H1 (cell line): ENCODE data around the gene MX1. TPM values are rescaled to one million over a fixed set of nuclear protein-coding genes. Genes with fewer than 3 reads are reported as not detected.

Experiments used
- CTCF ChIA-PET: fragments of 300-600 bp; sonication (Branson Sonifier 250); formaldehyde crosslinking; loops from one replicate; lab custom pipeline; 2021; ENCODE audit not compliant: partially characterized antibody; lab: Charles Lee
- POLR2A ChIA-PET: fragments of 300-600 bp; sonication (Branson Sonifier 250); formaldehyde crosslinking; loops from one replicate; lab custom pipeline; 2021; ENCODE audit warnings: inconsistent platforms; ENCODE audit not compliant: partially characterized antibody; lab: Charles Lee
- DNase-seq, 2 experiments: peaks; one replicate each; pipeline versions ENCODE4 v3.0.0 to v3.0.0-alpha.2; 2010 to 2022; ENCODE audit warnings: low spot score in 2 of 2, low read depth in 1 of 2, mixed read lengths in 1 of 2
- FAIRE-seq: peaks from 2 replicates; lab custom pipeline; 2011; peaks lifted over from hg19 to GRCh38; lab: Jason Lieb, UNC
- H2AFZ ChIP-seq: 2 replicates; pipeline ENCODE4 v1.8.1; 2012; ENCODE audit warnings: low read length, inconsistent platforms
- H2AK5ac ChIP-seq: 2 replicates; pipeline ENCODE4 v1.6.1; 2013; ENCODE audit warnings: low read depth, low read length
- H2BK120ac ChIP-seq: replicated peaks from 2 replicates; pipeline ENCODE3; 2013; ENCODE audit warnings: low read depth, low read length, inconsistent platforms
- H2BK12ac ChIP-seq: 2 replicates; pipeline ENCODE4 v1.6.1; 2013; ENCODE audit warnings: low read depth, low read length
- H2BK15ac ChIP-seq: 2 replicates; pipeline ENCODE4 v1.6.1; 2013; ENCODE audit warnings: low read length
- H2BK20ac ChIP-seq: 2 replicates; pipeline ENCODE4 v1.6.1; 2013; ENCODE audit warnings: low read length
- H2BK5ac ChIP-seq: 2 replicates; pipeline ENCODE4 v1.6.1; 2013; ENCODE audit warnings: low read depth, low read length
- H3K14ac ChIP-seq: 2 replicates; pipeline ENCODE4 v1.6.1; 2013; ENCODE audit warnings: inconsistent platforms; ENCODE audit not compliant: insufficient read length
- H3K18ac ChIP-seq: 2 replicates; pipeline ENCODE4 v1.6.1; 2013; ENCODE audit warnings: low read length; ENCODE audit errors: extremely low read depth
- H3K23ac ChIP-seq: 2 replicates; pipeline ENCODE4 v1.6.1; 2013; ENCODE audit warnings: inconsistent platforms; ENCODE audit not compliant: insufficient read length
- H3K23me2 ChIP-seq: 2 replicates; pipeline ENCODE4 v1.6.1; 2013; ENCODE audit warnings: low read depth, low read length
- H3K27ac ChIP-seq: 2 replicates; pipeline ENCODE4 v1.6.1; 2011; ENCODE audit warnings: low read depth, low read length, inconsistent platforms
- H3K27me3 ChIP-seq, 4 experiments: replicated peaks in 1 of 4; 1 replicate in 1 of 4; 2 replicates in 3 of 4; pipeline versions ENCODE4 v1.6.1 to v1.8.1; 2011 to 2013; ENCODE audit warnings: low read length in 3 of 4, mild to moderate bottlenecking in 3 of 4, inconsistent platforms in 2 of 4, mixed read lengths in 2 of 4, moderate library complexity in 1 of 4; ENCODE audit not compliant: control insufficient read depth in 3 of 4, insufficient read depth in 3 of 4; ENCODE audit errors: extremely low read depth in 1 of 4
- H3K36me3 ChIP-seq, 4 experiments: 2 replicates each; pipeline versions ENCODE4 v1.6.1 to v1.8.1; 2011 to 2013; ENCODE audit warnings: mild to moderate bottlenecking in 4 of 4, low read length in 3 of 4, moderate library complexity in 2 of 4, control low read depth in 1 of 4, inconsistent platforms in 1 of 4; ENCODE audit not compliant: insufficient read depth in 4 of 4, control insufficient read depth in 2 of 4
- H3K4ac ChIP-seq: replicated peaks from 2 replicates; pipeline ENCODE3; 2013; ENCODE audit warnings: low read length, low read depth, mixed read lengths, inconsistent platforms; ENCODE audit not compliant: insufficient read length
- H3K4me1 ChIP-seq, 4 experiments: replicated peaks in 1 of 4; 1 replicate in 1 of 4; 2 replicates in 3 of 4; pipeline versions ENCODE4 v1.6.1 to v1.8.1; 2011 to 2013; ENCODE audit warnings: low read length in 3 of 4, inconsistent platforms in 2 of 4, mixed read lengths in 1 of 4; ENCODE audit not compliant: insufficient read depth in 4 of 4, control insufficient read depth in 3 of 4
- H3K4me2 ChIP-seq, 2 experiments: 2 replicates each; pipeline versions ENCODE4 v1.6.1 to v1.8.1; 2011 to 2013; ENCODE audit warnings: low read depth in 2 of 2, low read length in 2 of 2, control low read depth in 1 of 2, inconsistent platforms in 1 of 2, mild to moderate bottlenecking in 1 of 2; ENCODE audit not compliant: insufficient read depth in 1 of 2
- H3K4me3 ChIP-seq, 4 experiments: fragments of 200-600, 300-600 bp in 1 of 4; sonication (generic), shearing (Covaris generic), sonication (Bioruptor Twin) in 1 of 4; 2 replicates each; pipeline versions ENCODE4 v1.5.1 to v1.8.1; 2011 to 2016; ENCODE audit warnings: low read length in 4 of 4, low read depth in 3 of 4, control low read depth in 2 of 4, inconsistent platforms in 2 of 4, mild to moderate bottlenecking in 2 of 4, mixed read lengths in 1 of 4, moderate library complexity in 1 of 4; ENCODE audit not compliant: insufficient read depth in 2 of 4; ENCODE audit errors: extremely low read depth in 1 of 4
- H3K56ac ChIP-seq: replicated peaks from 2 replicates; pipeline ENCODE3; 2013; ENCODE audit warnings: low read depth, mild to moderate bottlenecking, mixed read lengths, low read length, inconsistent platforms; ENCODE audit not compliant: insufficient read length
- H3K79me1 ChIP-seq: 2 replicates; pipeline ENCODE4 v1.6.1; 2013; ENCODE audit warnings: low read depth, low read length, control low read depth
- H3K79me2 ChIP-seq, 2 experiments: 2 replicates each; pipeline versions ENCODE4 v1.6.1 to v1.8.1; 2012 to 2013; ENCODE audit warnings: low read length in 2 of 2, mild to moderate bottlenecking in 2 of 2, inconsistent platforms in 1 of 2; ENCODE audit not compliant: insufficient read depth in 2 of 2, control insufficient read depth in 1 of 2
- H3K9ac ChIP-seq, 4 experiments: replicated peaks in 1 of 4; 1 replicate in 1 of 4; 2 replicates in 3 of 4; pipeline versions ENCODE4 v1.6.1 to v1.8.1; 2011 to 2013; ENCODE audit warnings: low read depth in 3 of 4, low read length in 3 of 4, control low read depth in 2 of 4, mild to moderate bottlenecking in 2 of 4, moderate library complexity in 2 of 4, inconsistent platforms in 1 of 4; ENCODE audit errors: extremely low read depth in 1 of 4
- H3K9me3 ChIP-seq, 2 experiments: 2 replicates each; pipeline versions ENCODE4 v1.6.1 to v1.8.1; 2012 to 2013; ENCODE audit warnings: mild to moderate bottlenecking in 2 of 2, moderate library complexity in 2 of 2, control low read depth in 1 of 2, inconsistent platforms in 1 of 2, low read depth in 1 of 2, low read length in 1 of 2, mixed read lengths in 1 of 2; ENCODE audit not compliant: insufficient read depth in 2 of 2
- H4K20me1 ChIP-seq, 2 experiments: replicated peaks in 1 of 2; 2 replicates each; pipeline versions ENCODE3 to v1.8.1; 2011 to 2013; ENCODE audit warnings: inconsistent platforms in 2 of 2, low read length in 2 of 2, mild to moderate bottlenecking in 1 of 2; ENCODE audit not compliant: insufficient read depth in 2 of 2, control insufficient read depth in 1 of 2
- H4K5ac ChIP-seq: 2 replicates; pipeline ENCODE4 v1.6.1; 2013; ENCODE audit warnings: low read length, low read depth, mixed read lengths, inconsistent platforms; ENCODE audit not compliant: insufficient read length
- H4K8ac ChIP-seq: 2 replicates; pipeline ENCODE4 v1.8.0; 2013; ENCODE audit warnings: mild to moderate bottlenecking, moderate library complexity, low read length, inconsistent platforms; ENCODE audit not compliant: insufficient read depth; ENCODE audit errors: extremely low read depth
- H4K91ac ChIP-seq: replicated peaks from 2 replicates; pipeline ENCODE3; 2013; ENCODE audit warnings: low read length, mixed read lengths, inconsistent platforms; ENCODE audit not compliant: insufficient read length
- JUND ChIP-seq: IDR thresholded peaks from 2 replicates; pipeline ENCODE4 v1.6.1; 2011; ENCODE audit warnings: mild to moderate bottlenecking, improper control_type of control experiment, low read length
- KDM4A ChIP-seq: IDR thresholded peaks from one replicate; pipeline ENCODE4 v1.7.1; 2012; ENCODE audit warnings: low read depth, mild to moderate bottlenecking, moderate library complexity, low read length, inconsistent platforms; ENCODE audit not compliant: severe bottlenecking
- PHF8 ChIP-seq: fragments of 200-600 bp; sonication (generic); conservative IDR thresholded peaks from 2 replicates; pipeline ENCODE4 v1.7.1; 2012; ENCODE audit warnings: low read depth, mild to moderate bottlenecking, inconsistent platforms, low read length, moderate library complexity
- RNF2 ChIP-seq: fragments of 200-900, 300-1000 bp; sonication (generic); IDR thresholded peaks from 2 replicates; pipeline ENCODE4 v1.7.1; 2016; ENCODE audit warnings: borderline replicate concordance, low read depth, mild to moderate bottlenecking, antibody characterized with exemption, low read length; ENCODE audit not compliant: poor library complexity, severe bottlenecking; ENCODE audit errors: missing control alignments
- TCF12 ChIP-seq: IDR thresholded peaks from 2 replicates; pipeline ENCODE4 v1.6.1; 2011; ENCODE audit warnings: low read depth, mild to moderate bottlenecking, low read length
- WGBS, 2 experiments: shearing (Covaris generic) in 1 of 2; methylation state at CpG; one replicate each; pipeline versions ENCODE4 v1.1.6 to v1.1.7; 2013 to 2015; ENCODE audit warnings: low lambda C conversion rate in 2 of 2, mixed read lengths in 2 of 2, inconsistent platforms in 1 of 2, low coverage in 1 of 2, missing lambda C conversion rate in 1 of 2; ENCODE audit not compliant: insufficient replicate concordance in 2 of 2, insufficient coverage in 1 of 2, insufficient read length in 1 of 2; ENCODE audit errors: extremely low coverage in 1 of 2, missing lambda C conversion rate in 1 of 2; 5-methylcytosine and 5-hydroxymethylcytosine counted together
- polyA plus RNA-seq, 7 experiments: library from polyadenylated mRNA; depleted of rRNA in 3 of 7; stranded (reverse) in 5 of 7; unstranded in 2 of 7; fragments of >200 nt in 5 of 7; fragments of 200-250 nt in 2 of 7; gene quantifications; 1 replicate in 5 of 7; 2 replicates in 1 of 7; 4 replicates in 1 of 7; pipeline versions ENCODE4 v1.2.1 to v1.2.3, GENCODE V29; 2011 to 2013; ENCODE audit warnings: missing spikeins in 2 of 7, mixed read lengths in 2 of 7
- total RNA-seq: library from RNA; stranded (reverse); fragmentation: NEBNext Ultra II Directional; extraction: Animal tissue kit (Norgen Biotek cat#: 25700); gene quantifications from 2 replicates; pipeline ENCODE4 v1.2.1, GENCODE V29; 2021
- TF ChIP-seq, protein P1 (sequence below): IDR thresholded peaks from 2 replicates; pipeline ENCODE4 v1.6.1; 2012; ENCODE audit warnings: low read length, inconsistent platforms
- TF ChIP-seq, protein P2 (sequence below): IDR thresholded peaks from 2 replicates; pipeline ENCODE4 v1.6.1; 2011; ENCODE audit warnings: low read depth, mild to moderate bottlenecking, low read length; ENCODE audit not compliant: insufficient read depth

Gene MX1
- total and polyA plus RNA-seq, 2 of the 8 experiments (the other 6 are each of a cell fraction or from before 2014, with no cell fraction given): 3.8 to 5.7 TPM

- CTCF ChIA-PET: interaction anchor here (1.2 kb wide), 1 partner anchor 26 kb away, joined by 4 read pairs; no protein-coding TSS in a partner anchor
- no peak overlapping the region for H3K4me2 ChIP-seq
- no peak overlapping the region for H3K18ac ChIP-seq
Observed at GRCh38 chr21:41432562-41433460, 6.8 kb downstream of the MX1 start.

More at GRCh38 chr21:41432562-41433460, 6.8 kb downstream of the MX1 start:
- 86% methylated on average over 10 of the region's 10 CpGs; no CpG with 5 or more reads in 1 of the 2 experiments for WGBS, 2 experiments
- Histone ChIP-seq H4K20me1 (no peaks in the 10 kb centered on the region), H3K36me3 (no peaks in the 10 kb centered on the region), H2AK5ac (no peak overlapping the region), H3K14ac (no peak overlapping the region), H3K27me3 (no peaks in the 10 kb centered on the region; a peak in 2 of 7 replicates), H4K5ac (no peak overlapping the region), H4K91ac (no peak overlapping the region), H2BK20ac (no peak overlapping the region)
- TF ChIP-seq, protein P1, sequence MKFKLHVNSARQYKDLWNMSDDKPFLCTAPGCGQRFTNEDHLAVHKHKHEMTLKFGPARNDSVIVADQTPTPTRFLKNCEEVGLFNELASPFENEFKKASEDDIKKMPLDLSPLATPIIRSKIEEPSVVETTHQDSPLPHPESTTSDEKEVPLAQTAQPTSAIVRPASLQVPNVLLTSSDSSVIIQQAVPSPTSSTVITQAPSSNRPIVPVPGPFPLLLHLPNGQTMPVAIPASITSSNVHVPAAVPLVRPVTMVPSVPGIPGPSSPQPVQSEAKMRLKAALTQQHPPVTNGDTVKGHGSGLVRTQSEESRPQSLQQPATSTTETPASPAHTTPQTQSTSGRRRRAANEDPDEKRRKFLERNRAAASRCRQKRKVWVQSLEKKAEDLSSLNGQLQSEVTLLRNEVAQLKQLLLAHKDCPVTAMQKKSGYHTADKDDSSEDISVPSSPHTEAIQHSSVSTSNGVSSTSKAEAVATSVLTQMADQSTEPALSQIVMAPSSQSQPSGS: no peak
- TF ChIP-seq TCF12: no peak
- TF ChIP-seq, protein P2, sequence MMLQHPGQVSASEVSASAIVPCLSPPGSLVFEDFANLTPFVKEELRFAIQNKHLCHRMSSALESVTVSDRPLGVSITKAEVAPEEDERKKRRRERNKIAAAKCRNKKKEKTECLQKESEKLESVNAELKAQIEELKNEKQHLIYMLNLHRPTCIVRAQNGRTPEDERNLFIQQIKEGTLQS: no peak
- TF ChIP-seq PHF8: no peak
- no peak for TF ChIP-seq JUND
- no peak for TF ChIP-seq RNF2
- no peak for TF ChIP-seq KDM4A
- TF ChIP-seq, all 59 proteins: peak for 0
- H2AFZ ChIP-seq: no peak overlapping the region
- no peaks in the 10 kb centered on the region for H3K4me1 ChIP-seq
- POLR2A ChIA-PET: no interaction called here
- DNase-seq (peak in 1 of 2 experiments; percentile 16), FAIRE-seq (no peak)
- H3K79me1 ChIP-seq: no peaks in the 10 kb centered on the region
- no peak overlapping the region for H2BK5ac ChIP-seq
- peaks cover 0 to 2% of the 10 kb centered on the region in 2 experiments; a peak in 1 of 4 replicates for H3K9me3 ChIP-seq
- H2BK120ac ChIP-seq: no peak overlapping the region
- H3K4ac ChIP-seq: no peak overlapping the region
- no peak overlapping the region for H3K9ac ChIP-seq
- H3K23me2 ChIP-seq: no peaks in the 10 kb centered on the region
- H3K27ac ChIP-seq: no peak overlapping the region
- H3K79me2 ChIP-seq: no peaks in the 10 kb centered on the region
- no peak overlapping the region for H4K8ac ChIP-seq
- H3K23ac ChIP-seq: no peak overlapping the region
- no peak overlapping the region for H2BK12ac ChIP-seq
- no peak overlapping the region for H3K56ac ChIP-seq
- no peak overlapping the region for H2BK15ac ChIP-seq
- no peak overlapping the region for H3K4me3 ChIP-seq
